ENCODE data around the gene TMEM63A.
"Not testable (repeated sequence)": the region's sequence is repeated elsewhere in the genome, so short reads cannot be mapped to it uniquely, and the experiment has no call there.

Gene TMEM63A

GRCh38 chr1:225888898-225889601 lies 6.9 kb upstream of the TMEM63A start, which contains the start of gene LEFTY1:
LEFTY1 (minus strand) TSS chr1:225889146; CDS start chr1:225889066, 80 bp downstream.
- DNase-seq (ENCODE audit: extremely low read depth, insufficient read length): no peak
- no peaks in the 10 kb centered on the region for H3K36me3 ChIP-seq (ENCODE audit: control insufficient read depth, insufficient read depth, low read length)
- no peak for TF ChIP-seq CTCF (IDR thresholded peaks at IDR 0.05; ENCODE audit: insufficient read depth, low read length, poor library complexity, severe bottlenecking)
- no peak within 1 kb of the TSS for H3K4me3 ChIP-seq (replicated peaks; ENCODE audit: low read depth, low read length)
- no peaks in the 10 kb centered on the region for H3K27me3 ChIP-seq (replicated peaks; ENCODE audit: control insufficient read depth, insufficient read depth, low read length)

GRCh38 chr1:225888289-225888897 lies 6.2 kb upstream of the TMEM63A start:
- no peak for TF ChIP-seq CTCF (IDR thresholded peaks at IDR 0.05; ENCODE audit: insufficient read depth, low read length, poor library complexity, severe bottlenecking)
- Histone ChIP-seq H3K4me3 (replicated peaks; ENCODE audit: low read depth, low read length) (no peak overlapping the region), H3K36me3 (ENCODE audit: control insufficient read depth, insufficient read depth, low read length) (no peaks in the 10 kb centered on the region), H3K27me3 (replicated peaks; ENCODE audit: control insufficient read depth, insufficient read depth, low read length) (no peaks in the 10 kb centered on the region)
- no peak for DNase-seq (ENCODE audit: extremely low read depth, insufficient read length)

- DNase-seq (ENCODE audit: extremely low read depth, insufficient read length); H3K36me3 ChIP-seq (ENCODE audit: control insufficient read depth, insufficient read depth, low read length); H3K4me3 ChIP-seq (replicated peaks; ENCODE audit: low read depth, low read length); H3K27me3 ChIP-seq (replicated peaks; ENCODE audit: control insufficient read depth, insufficient read depth, low read length): not testable (repeated sequence)
Measured at GRCh38 chr1:225887554-225888288, 5.5 kb upstream of the TMEM63A start.

- TF ChIP-seq CTCF (IDR thresholded peaks at IDR 0.05; ENCODE audit: insufficient read depth, low read length, poor library complexity, severe bottlenecking): no peak
- no peak overlapping the region for H3K4me3 ChIP-seq (replicated peaks; ENCODE audit: low read depth, low read length)
- H3K36me3 ChIP-seq (ENCODE audit: control insufficient read depth, insufficient read depth, low read length): no peaks in the 10 kb centered on the region
- H3K27me3 ChIP-seq (replicated peaks; ENCODE audit: control insufficient read depth, insufficient read depth, low read length): no peaks in the 10 kb centered on the region
- DNase-seq (ENCODE audit: extremely low read depth, insufficient read length): no peak
Measured at GRCh38 chr1:225887030-225887314, 4.8 kb upstream of the TMEM63A start.

- no peak for TF ChIP-seq CTCF (IDR thresholded peaks at IDR 0.05; ENCODE audit: insufficient read depth, low read length, poor library complexity, severe bottlenecking)
- H3K27me3 ChIP-seq (replicated peaks; ENCODE audit: control insufficient read depth, insufficient read depth, low read length): no peaks in the 10 kb centered on the region
- no peaks in the 10 kb centered on the region for H3K36me3 ChIP-seq (ENCODE audit: control insufficient read depth, insufficient read depth, low read length)
- H3K4me3 ChIP-seq (replicated peaks; ENCODE audit: low read depth, low read length): no peak overlapping the region
- no peak for DNase-seq (ENCODE audit: extremely low read depth, insufficient read length)
Measured at GRCh38 chr1:225886159-225887029, 4.2 kb upstream of the TMEM63A start.

Data from GM06990 (cell line).